HG03039 (cell line): ENCODE measurements around the gene DNAJC11.
"Not testable (repeated sequence)": the region's sequence is repeated elsewhere in the genome, so short reads cannot be mapped to it uniquely, and the experiment has no call there.

Experiments used
- ATAC-seq: cut with Tn5 transposase; IDR thresholded peaks from one replicate; pipeline ENCODE4 v1.9.1; 2021; ENCODE audit warnings: mild to moderate bottlenecking, moderate library complexity; ENCODE audit not compliant: unreplicated experiment

Gene DNAJC11, protein sequence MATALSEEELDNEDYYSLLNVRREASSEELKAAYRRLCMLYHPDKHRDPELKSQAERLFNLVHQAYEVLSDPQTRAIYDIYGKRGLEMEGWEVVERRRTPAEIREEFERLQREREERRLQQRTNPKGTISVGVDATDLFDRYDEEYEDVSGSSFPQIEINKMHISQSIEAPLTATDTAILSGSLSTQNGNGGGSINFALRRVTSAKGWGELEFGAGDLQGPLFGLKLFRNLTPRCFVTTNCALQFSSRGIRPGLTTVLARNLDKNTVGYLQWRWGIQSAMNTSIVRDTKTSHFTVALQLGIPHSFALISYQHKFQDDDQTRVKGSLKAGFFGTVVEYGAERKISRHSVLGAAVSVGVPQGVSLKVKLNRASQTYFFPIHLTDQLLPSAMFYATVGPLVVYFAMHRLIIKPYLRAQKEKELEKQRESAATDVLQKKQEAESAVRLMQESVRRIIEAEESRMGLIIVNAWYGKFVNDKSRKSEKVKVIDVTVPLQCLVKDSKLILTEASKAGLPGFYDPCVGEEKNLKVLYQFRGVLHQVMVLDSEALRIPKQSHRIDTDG

DNA sequence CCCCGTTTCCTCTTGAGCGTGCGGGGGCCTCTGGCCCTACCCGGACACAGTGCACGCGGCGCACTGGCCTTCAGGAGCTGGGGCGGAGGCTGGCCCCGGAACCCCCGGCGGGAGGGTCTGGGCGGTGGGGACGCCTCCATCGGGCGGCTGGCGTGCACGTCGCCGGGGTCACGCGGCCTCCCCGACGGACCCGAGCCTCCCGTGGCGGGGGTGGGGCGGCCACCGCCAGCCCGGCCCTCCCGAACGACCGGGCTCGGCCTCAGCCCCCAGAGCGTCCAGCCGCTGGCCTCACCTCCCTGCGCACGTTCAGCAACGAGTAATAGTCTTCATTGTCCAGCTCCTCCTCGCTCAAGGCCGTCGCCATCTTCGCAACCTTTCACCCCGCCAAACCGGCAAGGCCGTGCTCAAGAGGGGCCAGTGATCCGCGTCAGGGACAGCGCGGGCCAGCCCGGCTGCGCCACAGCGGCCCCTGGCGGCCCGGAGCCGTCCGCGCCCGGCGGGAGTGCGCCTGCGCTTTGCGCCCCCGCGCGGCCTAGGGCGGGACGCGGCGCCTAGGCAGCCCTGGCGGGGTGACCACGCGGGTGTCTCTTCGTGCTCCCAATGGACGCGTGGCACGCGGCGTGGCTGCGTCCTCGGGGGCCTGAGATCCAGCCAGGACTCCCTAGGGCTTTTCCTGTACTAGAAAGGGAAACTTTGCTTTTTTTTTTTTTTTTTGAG lies at the start of gene DNAJC11:
DNAJC11 (minus strand) TSS at position 380 of the 717 bp plus-strand sequence; CDS start at position 364, 16 bp downstream.
- peak; percentile 87 for ATAC-seq

DNA sequence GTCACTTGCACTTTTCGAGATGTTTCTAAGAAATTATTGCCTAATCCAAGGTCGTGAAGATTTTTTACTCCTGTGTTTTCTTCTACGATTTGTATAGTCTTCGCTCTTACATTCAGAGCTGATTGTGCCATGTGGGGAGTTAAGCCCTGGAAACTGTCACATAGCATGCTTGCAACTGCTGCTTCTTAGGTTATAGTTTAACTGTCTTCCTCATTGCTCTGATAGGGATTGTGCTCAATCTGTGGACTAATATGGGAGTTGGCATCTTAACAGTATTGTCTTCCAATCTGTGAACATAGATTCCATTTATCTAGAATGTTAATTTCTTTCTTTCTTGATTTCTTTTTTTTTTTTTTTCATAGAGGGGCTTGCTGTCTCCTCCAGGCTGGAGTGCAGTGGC lies 48.9 kb upstream of the DNAJC11 start:
- ATAC-seq: no peak

DNA sequence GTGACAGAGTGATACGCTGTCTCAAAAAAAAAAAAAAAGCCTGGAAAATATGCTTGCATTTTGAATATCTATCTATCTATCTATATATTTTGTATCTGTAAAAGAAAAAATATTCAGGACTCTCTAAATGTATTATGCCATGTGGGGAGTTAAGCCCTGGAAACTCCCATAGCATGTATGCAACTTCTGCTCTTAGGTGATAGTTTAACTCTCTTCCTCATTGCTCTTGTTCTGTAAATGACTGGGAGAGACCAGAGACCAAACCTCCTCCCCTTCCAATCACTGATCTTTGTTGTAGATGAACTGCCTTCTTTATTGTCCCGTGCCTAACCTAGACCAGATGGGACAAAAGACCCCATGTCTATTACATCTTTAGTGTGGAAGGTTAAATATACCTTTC lies 46.1 kb upstream of the DNAJC11 start:
- ATAC-seq: no peak

GRCh38 chr1:6745073-6745472 lies 43.5 kb upstream of the DNAJC11 start:
- ATAC-seq: no peak

DNA sequence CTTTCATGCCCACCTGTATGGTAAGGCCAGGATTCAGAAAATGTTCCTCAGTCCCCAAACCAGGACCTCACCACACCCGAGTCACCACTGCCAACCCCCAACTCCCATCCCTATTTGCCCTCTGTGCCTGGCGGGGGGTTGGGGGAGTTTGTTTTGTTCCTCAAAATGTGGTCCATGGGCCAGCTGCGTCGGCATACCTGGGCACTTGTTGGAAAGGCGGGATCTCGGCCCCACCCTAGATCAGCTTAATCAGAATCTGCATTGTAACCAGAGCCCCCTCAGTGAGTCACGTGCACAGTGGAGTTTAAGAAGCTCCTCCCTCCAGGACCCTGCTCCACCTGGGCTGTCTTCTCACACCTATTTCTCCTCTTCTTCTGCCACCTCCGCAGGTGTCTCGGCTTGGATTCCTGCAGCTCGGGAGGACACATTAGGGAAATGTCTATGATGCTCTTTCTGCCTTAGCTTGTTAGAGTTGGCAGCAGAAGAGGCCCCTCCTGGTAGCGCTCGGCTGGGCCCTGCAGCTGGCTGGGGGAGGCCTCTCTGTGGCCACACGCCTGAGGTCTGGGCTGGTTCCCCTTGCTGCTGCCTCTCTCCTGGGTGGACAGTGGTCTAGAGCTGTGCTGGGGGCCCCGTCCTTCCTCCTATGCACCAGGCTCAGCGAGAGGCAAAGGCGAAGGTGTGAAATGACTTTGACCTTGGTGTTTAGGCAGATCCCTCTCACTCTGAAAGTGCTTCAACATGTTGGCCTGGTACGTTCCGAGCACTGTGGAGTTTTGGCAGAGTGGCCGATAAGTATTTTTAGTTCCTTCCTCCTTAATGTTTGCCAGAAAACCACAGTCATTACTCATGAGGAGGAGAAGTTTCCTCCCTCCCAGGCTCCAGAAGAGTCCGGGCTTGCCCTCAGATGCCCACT lies 41.8 kb upstream of the DNAJC11 start:
- no peak for ATAC-seq

DNA sequence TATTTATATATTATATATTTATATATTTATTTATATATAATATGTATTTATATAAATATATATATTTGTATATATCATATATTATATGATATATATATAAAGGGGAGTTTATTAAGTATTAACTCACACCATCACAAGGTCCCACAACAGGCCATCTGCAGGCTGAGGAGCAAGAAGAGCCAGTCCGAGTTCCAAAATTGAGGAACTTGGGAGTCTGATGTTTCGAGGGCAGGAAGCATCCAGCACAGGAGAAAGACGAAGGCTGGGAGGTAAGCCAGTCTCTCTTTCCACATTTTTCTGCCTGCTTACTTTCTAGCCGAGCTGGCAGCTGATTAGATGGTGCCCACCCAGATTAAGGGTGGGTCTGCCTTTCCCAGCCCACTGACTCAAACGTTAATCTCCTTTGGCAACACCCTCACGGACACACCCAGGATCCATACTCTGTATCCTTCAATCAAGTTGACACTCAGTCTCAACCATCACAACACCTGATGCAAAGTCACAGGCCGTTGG lies 41.1 kb upstream of the DNAJC11 start:
- not testable (repeated sequence) for ATAC-seq

DNA sequence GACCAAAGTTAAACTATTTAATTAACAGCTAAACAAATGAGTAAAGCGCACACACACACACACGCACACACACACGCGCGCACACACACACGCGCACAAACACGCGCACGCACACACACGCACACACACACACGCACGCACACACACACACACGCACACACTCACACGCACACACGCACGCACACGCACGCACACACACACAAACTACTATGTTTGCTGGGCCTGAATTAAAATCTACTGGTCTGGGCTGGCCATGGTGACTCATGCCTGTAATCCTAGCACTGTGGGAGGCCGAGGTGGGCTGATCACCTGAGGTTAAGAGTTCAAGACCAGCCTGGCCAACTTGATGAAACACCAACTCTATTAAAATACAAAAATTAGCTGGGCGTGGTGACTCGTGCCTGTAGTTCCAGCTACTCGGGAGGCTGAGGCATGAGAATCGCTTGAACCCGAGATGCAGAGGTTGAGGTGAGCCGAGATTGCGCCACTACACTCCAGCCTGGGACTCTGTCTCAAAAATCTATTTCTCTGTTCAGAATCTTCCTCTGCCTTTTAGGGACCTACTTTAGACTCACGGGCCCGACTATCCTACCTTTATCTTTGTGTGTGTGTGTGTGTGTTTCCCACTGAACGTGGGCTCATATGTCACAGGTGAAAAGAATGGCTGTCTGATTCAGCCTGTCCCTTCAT lies 37.5 kb upstream of the DNAJC11 start:
- no peak for ATAC-seq

- no peak for ATAC-seq
Observed at GRCh38 chr1:6732942-6733341, 31.3 kb upstream of the DNAJC11 start.

GRCh38 chr1:6731905-6732304 lies 30.3 kb upstream of the DNAJC11 start:
- no peak for ATAC-seq

DNA sequence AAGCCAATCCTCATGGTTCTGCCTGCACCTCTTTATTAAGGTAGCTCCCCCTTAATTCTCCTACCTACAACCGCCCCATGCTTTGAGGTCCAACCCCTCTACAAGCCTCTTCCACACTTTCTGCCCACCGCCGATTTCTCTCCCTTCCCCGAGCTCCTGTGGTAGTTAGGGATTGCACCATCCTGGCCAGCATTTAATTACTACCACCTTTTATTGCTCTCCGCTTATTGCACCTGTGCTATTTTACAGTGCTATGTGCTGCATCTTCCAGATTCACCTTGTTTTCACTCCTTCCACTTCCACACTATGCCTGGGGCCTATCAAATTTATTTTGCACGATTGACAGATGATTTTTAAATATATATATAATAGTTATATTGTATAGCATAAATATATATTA lies 29.3 kb upstream of the DNAJC11 start:
- ATAC-seq: no peak

DNA sequence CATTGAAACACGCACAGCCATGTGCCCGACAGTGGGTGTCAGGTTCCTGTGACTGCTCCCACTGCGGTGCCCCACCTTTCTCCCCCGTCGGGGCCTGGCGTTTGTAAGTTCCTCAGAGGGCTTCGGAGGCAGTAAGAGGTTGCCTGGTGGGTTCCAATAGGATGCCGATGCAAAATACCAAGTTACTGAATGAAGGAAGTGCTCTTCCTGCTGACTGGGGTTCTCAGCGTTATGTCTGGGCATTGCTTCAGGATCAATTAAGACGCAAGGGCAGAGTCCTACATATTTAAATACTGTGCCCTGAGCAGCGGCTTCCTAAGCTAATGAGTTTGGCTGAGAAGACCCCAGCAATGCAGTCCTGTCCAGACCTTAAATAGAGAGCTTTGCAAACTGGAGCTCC lies 28.9 kb upstream of the DNAJC11 start:
- no peak for ATAC-seq

GRCh38 chr1:6727535-6727934 lies 25.9 kb upstream of the DNAJC11 start:
- ATAC-seq: no peak

DNA sequence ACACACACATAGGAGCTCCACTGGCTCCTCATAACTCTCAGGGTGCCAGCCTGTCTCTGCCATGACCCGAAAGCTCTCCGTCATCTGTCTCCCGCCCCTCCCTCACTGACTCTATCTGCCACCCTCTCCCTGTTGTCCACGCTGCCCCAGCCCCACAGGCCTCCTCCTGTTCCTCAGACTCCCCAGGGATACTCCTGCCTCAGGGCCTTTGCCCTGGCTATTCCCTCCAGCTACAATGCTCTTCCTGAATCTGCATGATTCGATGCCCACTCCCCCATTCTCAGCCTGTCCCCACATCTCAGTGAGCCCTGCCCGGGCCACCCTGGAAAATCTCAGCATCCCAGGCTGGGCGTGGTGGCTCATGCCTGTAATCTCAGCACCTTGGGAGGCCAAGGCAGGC lies 24.6 kb upstream of the DNAJC11 start:
- no peak for ATAC-seq

- no peak for ATAC-seq
Observed at GRCh38 chr1:6724517-6725141, 23.0 kb upstream of the DNAJC11 start.

DNA sequence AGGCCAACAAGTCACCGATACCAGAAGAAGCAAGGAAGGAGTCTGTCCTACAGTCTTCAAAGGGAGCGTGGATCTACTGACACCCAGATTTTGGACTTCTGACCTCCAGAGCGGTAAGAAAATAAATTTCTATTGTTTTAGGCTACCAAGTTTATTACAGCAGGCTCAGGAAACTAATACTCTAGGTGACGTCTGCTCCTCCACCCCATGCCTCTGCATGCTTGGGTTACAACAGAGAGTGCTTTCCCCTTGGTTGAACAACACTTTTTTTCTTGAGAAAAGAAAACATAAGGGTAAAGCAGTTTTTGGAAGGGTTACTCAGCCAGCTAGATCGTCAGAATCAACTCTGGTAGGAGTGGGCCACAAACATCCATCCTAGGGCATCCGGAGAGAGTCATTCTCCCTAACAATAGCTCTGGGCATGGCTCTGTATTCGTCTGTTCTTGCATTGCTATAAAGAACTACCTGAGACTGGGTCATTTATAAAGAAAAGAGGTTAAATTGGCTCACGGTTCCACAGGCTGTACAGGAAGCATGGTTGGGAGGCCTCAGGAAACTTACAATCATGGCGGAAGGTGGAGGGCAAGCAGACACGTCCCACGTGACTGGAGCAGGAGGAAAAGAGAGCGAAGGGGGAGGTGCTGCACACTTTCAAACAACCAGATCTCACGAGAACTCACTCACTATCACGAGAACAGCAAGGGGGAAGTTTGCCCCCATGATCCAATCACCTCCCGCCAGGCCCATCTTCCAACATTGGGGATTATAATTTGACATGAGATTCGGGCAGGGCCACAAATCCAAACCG lies 22.2 kb upstream of the DNAJC11 start:
- no peak for ATAC-seq

DNA sequence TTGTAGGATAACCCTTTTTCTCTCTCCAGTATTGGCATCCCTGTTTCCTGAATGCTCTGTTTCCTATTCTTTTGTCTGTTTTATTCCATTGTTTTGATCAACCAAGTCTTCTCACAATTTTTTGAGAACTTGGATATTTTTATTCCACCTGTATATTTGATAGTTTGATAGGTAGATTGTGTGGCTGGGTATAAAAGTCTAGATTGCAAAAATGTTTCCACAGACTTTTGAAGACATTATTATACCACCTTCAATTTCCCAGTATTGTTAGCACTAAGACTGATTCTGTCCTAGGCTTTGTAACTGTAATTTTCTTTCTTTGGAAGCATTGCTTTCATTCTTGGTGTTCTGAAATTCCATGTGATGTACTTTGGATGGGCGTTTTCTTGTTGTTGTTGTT lies 9.6 kb upstream of the DNAJC11 start:
- ATAC-seq: no peak

- ATAC-seq: no peak
Observed at GRCh38 chr1:6704746-6705145, 3.1 kb upstream of the DNAJC11 start.

GRCh38 chr1:6703016-6703415 lies 1.4 kb upstream of the DNAJC11 start:
- ATAC-seq: no peak
